Psoas muscle (tissue), 8 donors: ENCODE results near the gene KIAA1671. TPM values are rescaled to one million over a fixed set of nuclear protein-coding genes. Genes with fewer than 3 reads are reported as not detected.

Experiments
- ATAC-seq, 4 donors: fragments of 200-7000 bp; cut with Tn5 transposase; one replicate each; pipeline ENCODE4 v1.9.1; 2020; ENCODE audit warnings: moderate library complexity in 3 of 4, mild to moderate bottlenecking in 2 of 4
- DNase-seq, 2 donors: peaks; one replicate each; pipeline ENCODE4 v3.0.0-alpha.2; 2020
- H3K27ac ChIP-seq: fragments of 200-600 bp; one replicate; pipeline ENCODE4 v1.8.0; 2022
- H3K27me3 ChIP-seq, 3 donors: fragments of 200-600 bp in 1 of 3; one replicate each; pipeline versions ENCODE4 v1.6.1 to v1.8.0; 2013 to 2022; ENCODE audit warnings: low read length in 2 of 3, mild to moderate bottlenecking in 2 of 3, moderate library complexity in 1 of 3; ENCODE audit not compliant: insufficient read depth in 3 of 3
- H3K36me3 ChIP-seq, 2 donors: fragments of 200-600 bp in 1 of 2; one replicate each; pipeline versions ENCODE4 v1.6.1 to v1.8.0; 2013 to 2022; ENCODE audit warnings: low read depth in 1 of 2, mild to moderate bottlenecking in 1 of 2, moderate library complexity in 1 of 2; ENCODE audit not compliant: insufficient read depth in 1 of 2
- H3K4me1 ChIP-seq: fragments of 200-600 bp; one replicate; pipeline ENCODE4 v1.8.0; 2022
- H3K4me3 ChIP-seq: fragments of 200-600 bp; one replicate; pipeline ENCODE4 v1.8.0; 2022; ENCODE audit warnings: mild to moderate bottlenecking
- H3K9me3 ChIP-seq: fragments of 200-600 bp; one replicate; pipeline ENCODE4 v1.8.0; 2022
- WGBS, 3 donors: extraction: QIAGEN DNeasy Blood & Tissue Kit; methylation state at CpG; one replicate each; pipeline versions ENCODE4 v1.1.6 to v1.1.7; 2013; 5-methylcytosine and 5-hydroxymethylcytosine counted together
- intact Hi-C, 2 donors: fragments of 100-400 bp; cut with DNase I; formaldehyde crosslinking; loops; one replicate each; pipeline versions ENCODE4 v1.11.0 to v1.14.2; 2022
- polyA plus RNA-seq, 3 donors: library from polyadenylated mRNA; stranded (reverse); fragments of 200-250 nt; gene quantifications; one replicate each; pipeline ENCODE4 v1.2.3, GENCODE V29; 2013
- total RNA-seq, 4 donors: library from RNA; stranded (reverse); fragmentation: NEBNext Ultra II Directional in 2 of 4; extraction: Animal tissue kit (Norgen Biotek cat#: 25700) in 2 of 4; gene quantifications; one replicate each; pipeline versions ENCODE4 v1.2.1 to v1.2.4, GENCODE V29; 2021 to 2023
- TF ChIP-seq, protein P1 (sequence below): fragments of 200-600 bp; IDR thresholded peaks from one replicate; pipeline ENCODE4 v1.8.0; 2022; ENCODE audit warnings: antibody characterized with exemption
- donor health status: healthy with polysubstance abuse.
- donor health status: DM: no; HTN: no; CAD: no; lungs with moderate emphysema.
- donor health status: Bipolar disorder and iron deficiency.
- donor health status: healthy.
- donor health status: DM: yes; HTN: yes; CAD: no.
- donor health status: DM: no; HTN: no; CAD: no.
- donor health status: DM: no; HTN: no; CAD: no.
- donor health status: DM: yes; HTN: yes; CAD: no.

The KIAA1671 gene
- total and polyA plus RNA-seq, 7 donors, result 1.9 to 56.9 (median 15.8) TPM

GRCh38 chr22:25100402-25100801, 147.9 kb downstream of the KIAA1671 start:
- H3K27ac ChIP-seq, result no peak overlapping the region
- H3K9me3 ChIP-seq, result no peaks in the 10 kb centered on the region
- WGBS, 3 donors, result 83 to 97% (median 91%) methylated on average over 4 of the region's 4 CpGs
- ATAC-seq (peak in 1 of 4 donors; percentile 34), DNase-seq (no peak)
- H3K4me1 ChIP-seq, result no peaks in the 10 kb centered on the region
- TF ChIP-seq, protein P1, sequence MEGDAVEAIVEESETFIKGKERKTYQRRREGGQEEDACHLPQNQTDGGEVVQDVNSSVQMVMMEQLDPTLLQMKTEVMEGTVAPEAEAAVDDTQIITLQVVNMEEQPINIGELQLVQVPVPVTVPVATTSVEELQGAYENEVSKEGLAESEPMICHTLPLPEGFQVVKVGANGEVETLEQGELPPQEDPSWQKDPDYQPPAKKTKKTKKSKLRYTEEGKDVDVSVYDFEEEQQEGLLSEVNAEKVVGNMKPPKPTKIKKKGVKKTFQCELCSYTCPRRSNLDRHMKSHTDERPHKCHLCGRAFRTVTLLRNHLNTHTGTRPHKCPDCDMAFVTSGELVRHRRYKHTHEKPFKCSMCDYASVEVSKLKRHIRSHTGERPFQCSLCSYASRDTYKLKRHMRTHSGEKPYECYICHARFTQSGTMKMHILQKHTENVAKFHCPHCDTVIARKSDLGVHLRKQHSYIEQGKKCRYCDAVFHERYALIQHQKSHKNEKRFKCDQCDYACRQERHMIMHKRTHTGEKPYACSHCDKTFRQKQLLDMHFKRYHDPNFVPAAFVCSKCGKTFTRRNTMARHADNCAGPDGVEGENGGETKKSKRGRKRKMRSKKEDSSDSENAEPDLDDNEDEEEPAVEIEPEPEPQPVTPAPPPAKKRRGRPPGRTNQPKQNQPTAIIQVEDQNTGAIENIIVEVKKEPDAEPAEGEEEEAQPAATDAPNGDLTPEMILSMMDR, result no peak
- intact Hi-C loops, result no loop called here
- no peak overlapping the region for H3K4me3 ChIP-seq
- no peaks in the 10 kb centered on the region for H3K27me3 ChIP-seq
- no peaks in the 10 kb centered on the region for H3K36me3 ChIP-seq

DNA sequence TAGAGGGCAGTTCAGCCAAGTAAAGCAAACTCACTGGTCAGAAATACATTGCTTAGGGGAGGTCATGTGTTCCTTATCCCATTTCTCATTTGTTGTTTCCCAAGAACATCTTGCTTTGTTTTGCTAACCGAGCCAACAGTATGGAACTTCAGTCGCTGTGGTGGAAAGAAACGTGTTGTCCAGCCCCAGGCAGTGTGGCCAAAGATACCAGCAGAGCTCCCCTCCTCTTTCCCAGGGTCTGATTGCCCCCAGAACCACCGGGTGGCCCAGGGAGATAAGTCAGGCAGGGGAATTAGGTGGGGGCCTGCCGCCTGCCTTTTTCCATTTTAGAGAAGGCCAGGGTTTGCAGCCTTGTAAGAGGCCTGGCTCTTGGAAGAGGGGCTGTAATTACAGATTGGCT, 148.4 kb downstream of the KIAA1671 start:
- TF ChIP-seq, protein P1, result no peak
- Histone ChIP-seq H3K9me3 (no peaks in the 10 kb centered on the region), H3K4me1 (no peaks in the 10 kb centered on the region), H3K36me3 (no peaks in the 10 kb centered on the region), H3K27me3 (no peaks in the 10 kb centered on the region), H3K4me3 (no peak overlapping the region), H3K27ac (no peak overlapping the region)
- 38 to 42% (median 38%) methylated on average over 5 of the region's 5 CpGs for WGBS, 3 donors
- intact Hi-C loops, result no loop called here
- DNase-seq, result no peak
- ATAC-seq, result peak in 1 of 4 donors; percentile 28

DNA sequence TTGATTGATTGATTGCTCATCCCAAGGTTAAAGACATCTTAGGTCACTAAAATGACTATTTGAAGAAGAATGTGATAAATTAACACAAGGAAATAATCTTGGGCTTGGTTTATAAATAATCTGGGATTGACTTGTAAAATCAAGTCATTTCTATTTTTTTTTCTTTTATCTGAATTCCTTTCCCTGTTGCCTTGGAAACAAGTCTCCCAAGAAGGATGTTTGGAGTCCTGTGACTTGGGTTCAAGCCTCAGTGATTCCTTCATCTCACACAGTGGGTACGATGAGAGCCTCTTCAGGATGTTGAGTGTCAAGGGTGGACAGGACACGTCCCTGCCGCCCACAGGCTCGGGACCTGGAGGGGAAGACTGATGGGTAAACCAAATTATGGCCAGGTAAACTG, 149.0 kb downstream of the KIAA1671 start:
- TF ChIP-seq, protein P1, result no peak
- WGBS, 3 donors, result 83 to 88% (median 88%) methylated on average over 4 of the region's 4 CpGs
- Histone ChIP-seq H3K9me3 (no peaks in the 10 kb centered on the region), H3K36me3 (no peaks in the 10 kb centered on the region), H3K4me1 (no peaks in the 10 kb centered on the region), H3K27ac (no peak overlapping the region), H3K4me3 (no peak overlapping the region), H3K27me3 (no peaks in the 10 kb centered on the region)
- intact Hi-C loops, result no loop called here
- DNase-seq (no peak), ATAC-seq (no peak)

DNA sequence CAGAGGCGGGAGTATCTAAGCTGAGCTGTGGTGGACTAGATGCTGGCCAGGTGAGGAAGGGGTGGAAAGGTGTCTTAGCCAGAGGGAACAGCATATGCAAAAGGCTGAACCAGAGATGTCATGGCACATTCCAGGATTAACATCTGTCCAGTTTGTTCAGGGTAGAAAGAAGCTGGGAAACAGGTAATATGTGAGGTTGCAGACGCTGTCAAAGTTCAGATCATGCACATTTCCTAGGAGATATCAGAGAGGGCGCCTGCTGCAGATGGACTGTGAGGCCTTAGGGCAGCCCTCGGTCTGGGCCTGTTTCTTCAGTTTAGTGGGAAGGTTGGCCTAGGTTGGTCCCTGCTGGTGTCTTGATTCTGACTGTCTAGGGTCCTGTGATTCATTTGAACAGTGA, 149.5 kb downstream of the KIAA1671 start:
- Histone ChIP-seq H3K27ac (no peak overlapping the region), H3K4me1 (no peaks in the 10 kb centered on the region), H3K9me3 (no peaks in the 10 kb centered on the region), H3K36me3 (no peaks in the 10 kb centered on the region), H3K4me3 (no peak overlapping the region), H3K27me3 (no peaks in the 10 kb centered on the region)
- no peak for ATAC-seq
- WGBS, 3 donors, result 95% methylated on average over 4 of the region's 4 CpGs
- no peak for DNase-seq
- intact Hi-C loops, result no loop called here
- TF ChIP-seq, protein P1, result no peak

DNA sequence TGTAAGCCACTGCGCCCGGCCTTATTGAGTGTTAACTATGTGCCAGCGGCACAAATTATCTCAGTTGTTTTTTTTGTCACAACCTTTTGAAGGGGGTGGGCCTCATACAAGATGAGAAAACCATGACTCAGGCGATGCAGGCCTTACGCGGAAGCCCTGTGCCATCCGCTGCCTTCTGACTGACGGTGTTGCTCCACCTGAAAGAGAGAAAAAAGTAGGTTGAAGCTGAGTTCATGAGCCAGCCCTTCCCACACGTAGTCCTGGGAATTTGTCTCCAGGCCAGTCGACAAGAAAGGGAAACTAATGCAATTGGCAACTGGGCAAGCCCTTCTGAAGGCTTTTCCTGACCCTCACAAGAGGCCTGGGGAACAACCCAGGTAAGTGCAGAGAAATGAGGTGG, 150.2 kb downstream of the KIAA1671 start:
- TF ChIP-seq, protein P1, result no peak
- H3K27ac ChIP-seq, result no peak overlapping the region
- H3K4me3 ChIP-seq, result no peak overlapping the region
- H3K4me1 ChIP-seq, result no peaks in the 10 kb centered on the region
- no peak for DNase-seq
- 79 to 82% (median 81%) methylated on average over 10 of the region's 10 CpGs for WGBS, 3 donors
- no peak for ATAC-seq
- no peaks in the 10 kb centered on the region for H3K9me3 ChIP-seq
- no peaks in the 10 kb centered on the region for H3K27me3 ChIP-seq
- H3K36me3 ChIP-seq, result peaks cover 0 to 3% of the 10 kb centered on the region in 2 donors
- intact Hi-C loops, result no loop called here
